Activated CD8-positive, alpha-beta memory T cell treated with anti-CD3 and anti-CD28 coated beads, Interleukin-2, amount 50 U/mL, for 48 hours (primary cell): ENCODE measurements around the gene ZCWPW1.
A peak's percentile ranks its signal among the peaks of the same experiment; 100 is the strongest.

Source experiments
- DNase-seq: peaks from one replicate; pipeline ENCODE4 v3.0.0-alpha.2; 2020

ZCWPW1 gene, protein sequence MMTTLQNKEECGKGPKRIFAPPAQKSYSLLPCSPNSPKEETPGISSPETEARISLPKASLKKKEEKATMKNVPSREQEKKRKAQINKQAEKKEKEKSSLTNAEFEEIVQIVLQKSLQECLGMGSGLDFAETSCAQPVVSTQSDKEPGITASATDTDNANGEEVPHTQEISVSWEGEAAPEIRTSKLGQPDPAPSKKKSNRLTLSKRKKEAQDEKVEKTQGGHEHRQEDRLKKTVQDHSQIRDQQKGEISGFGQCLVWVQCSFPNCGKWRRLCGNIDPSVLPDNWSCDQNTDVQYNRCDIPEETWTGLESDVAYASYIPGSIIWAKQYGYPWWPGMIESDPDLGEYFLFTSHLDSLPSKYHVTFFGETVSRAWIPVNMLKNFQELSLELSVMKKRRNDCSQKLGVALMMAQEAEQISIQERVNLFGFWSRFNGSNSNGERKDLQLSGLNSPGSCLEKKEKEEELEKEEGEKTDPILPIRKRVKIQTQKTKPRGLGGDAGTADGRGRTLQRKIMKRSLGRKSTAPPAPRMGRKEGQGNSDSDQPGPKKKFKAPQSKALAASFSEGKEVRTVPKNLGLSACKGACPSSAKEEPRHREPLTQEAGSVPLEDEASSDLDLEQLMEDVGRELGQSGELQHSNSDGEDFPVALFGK

GRCh38 chr7:100428199-100428966, at the start of gene ZCWPW1:
ZCWPW1 (minus strand) TSS chr7:100428703; CDS start chr7:100420649, 8,054 bp downstream.
- DNase-seq, result peak; percentile 99

GRCh38 chr7:100477871-100478267, 49.4 kb upstream of the ZCWPW1 start:
- DNase-seq, result no peak

- peak; percentile 83 for DNase-seq
Observed at GRCh38 chr7:100476903-100477870, 48.7 kb upstream of the ZCWPW1 start.

DNA sequence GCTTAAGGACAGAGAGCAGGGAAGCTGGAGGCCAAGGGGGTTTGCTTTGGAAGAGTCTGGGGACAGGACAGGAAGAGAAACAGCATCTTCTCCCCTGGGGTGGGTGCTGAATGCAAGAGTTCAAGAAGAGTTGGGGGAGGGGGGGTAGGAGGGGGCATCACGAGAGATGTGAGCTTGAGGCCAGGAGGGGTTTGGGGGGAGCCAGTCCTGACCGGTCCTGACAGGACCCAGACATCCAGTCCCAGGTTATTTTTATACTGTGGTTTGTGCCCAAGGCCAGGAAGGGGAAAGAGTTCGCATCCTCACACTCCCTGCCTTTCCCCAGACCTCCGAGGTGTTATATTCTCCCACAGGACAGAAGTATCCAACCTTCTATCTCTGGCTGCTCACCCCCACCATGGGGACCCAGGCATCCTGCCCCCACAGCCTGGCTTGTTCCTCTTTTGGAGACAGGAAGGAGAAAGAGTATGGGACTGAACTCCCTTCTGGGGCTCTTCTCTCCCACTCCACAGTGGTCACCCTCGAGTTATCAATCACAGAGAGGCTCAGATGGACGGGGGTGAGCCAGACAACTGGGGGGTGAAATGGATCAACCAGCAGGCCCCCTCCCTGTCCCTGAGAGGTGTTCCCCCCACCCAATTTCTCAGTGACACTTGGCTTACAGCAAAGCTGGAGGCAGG, 47.7 kb upstream of the ZCWPW1 start:
- no peak for DNase-seq

DNA sequence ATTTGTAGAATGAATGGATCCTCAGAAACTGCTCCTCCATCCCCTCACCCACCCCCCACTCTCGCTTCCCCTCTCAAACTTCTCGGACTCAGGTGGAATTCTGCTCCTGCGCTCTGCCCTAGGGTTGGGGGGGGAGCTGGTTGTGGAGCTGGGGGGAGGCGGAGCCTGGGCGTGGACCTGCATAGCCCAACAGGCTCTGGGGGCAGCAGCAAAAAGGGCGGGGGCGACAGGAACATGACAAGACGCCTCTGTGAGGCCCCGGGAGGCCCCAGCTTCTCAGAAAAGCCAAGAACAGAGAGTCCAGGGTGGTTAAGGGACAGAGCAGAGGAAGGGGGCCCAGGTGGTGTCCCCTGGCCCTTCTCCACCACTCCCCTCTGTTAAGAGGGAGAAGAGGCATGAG, 47.0 kb upstream of the ZCWPW1 start:
- no peak for DNase-seq

DNA sequence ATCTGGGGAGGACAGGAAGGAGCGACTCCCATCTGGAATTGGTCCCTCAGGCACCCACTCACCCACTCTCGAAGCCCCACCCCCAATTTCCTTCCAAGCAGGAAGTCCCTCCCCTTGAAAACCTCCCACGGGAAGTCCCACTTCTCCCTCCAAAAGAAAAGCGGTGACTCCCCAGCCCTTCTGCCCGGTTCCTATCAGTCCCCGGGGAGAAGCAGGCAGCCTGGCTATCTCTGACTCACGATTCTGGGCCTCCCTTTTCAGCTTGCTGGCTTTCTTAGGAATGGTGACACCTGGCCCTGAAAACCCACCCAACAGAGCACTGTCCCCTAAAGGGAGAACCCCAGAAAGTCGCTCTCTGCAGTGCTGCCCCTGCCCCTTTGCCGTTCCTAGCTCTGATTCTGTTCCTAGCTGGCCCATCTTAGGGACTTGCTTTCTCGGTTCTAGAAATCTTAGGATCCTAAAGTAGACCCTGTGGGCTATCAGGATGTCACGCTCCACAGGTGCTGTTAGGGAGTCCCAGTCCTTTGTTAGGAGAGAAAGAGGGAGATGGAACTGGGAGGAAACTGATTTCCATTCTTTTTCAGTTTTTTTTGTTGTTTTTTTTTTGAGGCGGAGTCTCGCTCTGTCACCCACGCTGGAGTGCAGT, 44.5 kb upstream of the ZCWPW1 start:
- DNase-seq, result no peak

- DNase-seq, result no peak
Observed at GRCh38 chr7:100472121-100472851, 43.8 kb upstream of the ZCWPW1 start.

GRCh38 chr7:100471021-100471420, 42.5 kb upstream of the ZCWPW1 start:
- DNase-seq, result no peak

DNA sequence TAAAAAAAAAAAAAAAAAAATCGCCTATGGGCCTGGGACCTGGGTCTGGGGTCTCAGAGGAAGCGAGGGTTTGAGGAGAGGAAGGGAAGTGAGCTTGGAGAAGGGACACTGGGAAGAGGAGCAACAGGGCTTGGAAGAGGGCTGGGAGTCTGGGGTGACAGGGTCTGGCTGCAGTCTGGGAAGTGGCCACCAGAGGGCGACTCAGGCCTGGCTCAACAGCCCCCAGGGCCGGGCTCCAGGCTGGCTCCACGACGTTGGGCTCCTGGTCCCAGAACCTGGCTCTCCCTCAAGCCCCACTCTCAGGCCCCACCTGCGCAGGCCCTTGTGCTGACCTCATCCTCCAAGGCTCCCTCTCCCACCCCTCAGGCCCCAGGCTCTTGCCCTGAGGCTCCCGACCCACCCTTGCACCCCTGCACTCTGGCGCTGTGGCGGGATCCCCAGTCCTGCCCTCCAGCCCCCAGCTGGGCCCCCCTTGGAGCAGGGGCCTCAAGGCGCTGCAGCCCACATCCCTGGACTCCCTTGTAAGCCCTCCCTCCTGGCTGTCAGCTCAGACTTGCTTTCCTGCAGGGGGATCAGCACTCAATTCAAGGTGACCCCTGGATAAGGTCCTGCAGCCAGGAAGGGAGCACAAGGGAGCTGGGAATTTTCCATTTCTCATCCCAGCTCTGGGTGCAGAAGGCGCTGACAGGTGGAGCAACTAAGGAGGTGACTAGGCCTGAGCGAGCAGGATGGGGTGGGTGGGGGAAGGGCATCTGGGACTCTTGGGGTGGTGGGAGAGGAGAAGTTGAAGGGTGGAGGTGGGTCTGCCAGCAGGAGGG, 40.9 kb upstream of the ZCWPW1 start:
- peak; percentile 98 for DNase-seq

DNA sequence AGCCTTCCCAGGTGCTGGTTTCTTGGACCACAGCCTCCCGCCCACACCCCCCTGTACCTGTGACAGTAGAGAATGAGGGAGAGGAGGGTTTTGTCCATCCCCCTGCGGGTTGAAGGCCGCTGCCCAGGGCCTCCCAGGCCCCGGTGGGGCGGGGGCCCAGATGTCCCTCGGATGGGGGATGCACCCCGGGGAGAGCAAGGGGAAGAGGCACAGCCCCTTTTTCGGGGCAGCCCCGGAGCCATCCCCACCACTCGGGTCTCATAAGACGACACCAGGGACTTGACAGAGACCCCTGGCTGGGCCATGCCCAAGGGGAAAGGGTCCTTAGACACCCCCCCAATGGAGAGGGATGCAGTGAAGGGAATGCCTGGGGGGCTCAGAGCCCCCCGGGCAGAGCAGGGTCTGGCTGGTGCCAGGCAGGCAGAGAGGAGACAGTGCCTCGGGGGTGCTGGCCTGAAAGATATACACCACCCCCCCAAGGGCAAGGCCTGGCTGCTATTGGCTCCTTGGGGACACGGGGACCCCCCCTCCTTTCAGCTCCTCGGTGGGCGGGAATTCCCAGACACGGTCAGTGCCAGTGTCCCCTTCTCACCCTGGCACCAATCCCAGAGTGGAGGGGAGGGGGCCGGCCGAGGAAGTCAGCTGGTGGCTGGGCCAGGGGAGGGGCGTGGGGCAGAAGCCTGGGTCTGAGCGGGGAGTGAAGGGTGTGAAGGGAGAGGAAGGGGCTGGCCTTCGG, 39.3 kb upstream of the ZCWPW1 start:
- no peak for DNase-seq

- no peak for DNase-seq
Observed at GRCh38 chr7:100466653-100467605, 38.4 kb upstream of the ZCWPW1 start.

DNA sequence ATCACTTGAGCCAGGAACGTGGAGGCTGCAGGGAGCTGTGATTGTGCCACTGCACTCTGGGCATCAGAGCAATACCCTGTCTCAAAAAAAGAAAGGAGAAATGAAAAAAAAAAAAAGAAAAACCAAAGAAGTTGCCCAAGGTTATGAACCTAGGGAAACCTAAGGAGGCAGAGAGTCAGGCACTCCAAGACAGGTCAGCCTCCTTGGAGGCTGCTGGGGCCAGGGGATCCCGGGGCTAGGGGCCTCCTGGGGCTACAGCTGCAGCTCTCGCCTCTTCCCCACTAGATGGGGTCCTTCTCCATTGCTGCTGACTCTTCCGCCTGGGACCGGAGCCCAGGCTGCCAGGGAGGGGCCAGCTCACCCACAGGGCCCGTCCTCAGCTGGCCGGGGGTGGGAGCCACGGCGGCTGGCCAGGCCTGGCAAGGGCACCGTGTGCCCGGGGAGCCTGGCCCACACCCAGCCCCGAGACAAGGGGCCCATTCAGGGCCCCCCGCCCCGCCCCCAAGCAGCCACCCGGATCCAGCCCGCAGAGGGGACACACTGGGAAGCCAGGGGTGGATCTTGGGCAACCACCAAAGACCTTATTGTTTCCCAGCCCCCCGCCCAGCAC, 37.3 kb upstream of the ZCWPW1 start:
- no peak for DNase-seq

- no peak for DNase-seq
Observed at GRCh38 chr7:100465299-100465698, 36.8 kb upstream of the ZCWPW1 start.

DNA sequence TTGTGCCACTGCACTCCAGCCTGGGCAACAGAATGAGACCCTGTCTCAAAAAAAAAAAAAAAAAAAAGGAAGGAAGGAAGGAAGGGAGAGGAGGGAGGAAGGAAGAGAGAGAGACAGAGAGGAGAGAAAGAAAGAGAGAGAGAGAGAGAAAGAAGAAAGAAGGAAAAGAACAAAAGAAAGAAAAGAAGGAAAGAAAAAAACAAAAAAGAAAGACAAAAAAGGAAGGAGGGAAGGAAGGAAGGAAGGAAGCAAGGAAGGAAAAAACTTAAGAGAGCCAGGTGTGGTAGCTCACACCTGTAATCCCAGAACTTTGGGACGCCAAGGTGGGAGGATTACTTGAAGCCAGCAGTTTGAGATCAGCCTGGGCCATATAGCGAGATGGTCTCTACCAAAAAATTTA, 36.3 kb upstream of the ZCWPW1 start:
- no peak for DNase-seq

- DNase-seq, result no peak
Observed at GRCh38 chr7:100464210-100464660, 35.7 kb upstream of the ZCWPW1 start, which contains the start of gene SPACDR. SPACDR (minus strand) TSS chr7:100464260; CDS start chr7:100464025, 235 bp downstream.

DNA sequence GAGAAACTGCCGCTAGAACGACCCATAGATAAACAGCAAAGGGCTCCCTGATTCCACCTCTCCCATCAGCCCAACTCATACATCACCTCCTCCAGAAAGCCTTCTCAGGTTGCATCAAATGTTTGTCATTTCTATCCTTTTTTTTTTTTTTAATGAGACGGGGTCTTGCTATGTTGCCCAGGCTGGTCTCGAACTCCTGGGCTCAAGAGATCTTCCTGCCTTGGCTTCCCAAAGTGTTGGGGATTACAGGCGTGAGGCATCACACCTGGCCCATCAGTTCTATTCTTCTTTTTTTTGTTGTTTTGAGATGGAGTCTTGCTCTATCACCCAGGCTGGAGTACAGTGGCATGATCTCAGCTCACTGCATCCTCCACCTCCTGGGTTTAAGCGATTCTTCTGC, 28.5 kb upstream of the ZCWPW1 start:
- no peak for DNase-seq

DNA sequence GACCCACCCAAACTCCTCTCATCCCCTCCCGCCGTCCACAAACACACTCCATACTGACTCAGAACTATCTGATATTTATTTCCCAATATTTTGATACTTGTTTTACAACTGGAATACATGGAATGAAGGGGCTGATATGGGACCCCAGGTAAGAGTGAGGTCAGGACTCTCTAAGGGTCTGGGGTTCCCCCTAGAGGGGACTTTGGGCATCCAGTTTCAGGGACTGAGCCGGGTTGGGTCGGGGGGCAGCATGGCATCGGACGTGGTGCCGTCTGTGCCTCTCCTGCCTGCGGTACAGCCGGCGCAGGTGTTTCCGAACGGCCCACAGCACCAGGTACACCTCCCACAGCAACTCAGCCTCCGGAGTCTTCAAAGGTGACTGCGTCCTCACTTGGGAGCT, 28.1 kb upstream of the ZCWPW1 start:
- DNase-seq, result no peak
